T47D (cell line): Measurements from ENCODE around the gene GSDMA.
"Not testable (repeated sequence)": the region's sequence is repeated elsewhere in the genome, so short reads cannot be mapped to it uniquely, and the experiment has no call there.

Source experiments
- DNase-seq, 2 experiments: peaks; one replicate each; pipeline versions ENCODE4 v3.0.0 to v3.0.0-alpha.2; 2011 to 2012; ENCODE audit warnings: low read depth in 1 of 2, low spot score in 1 of 2
- JUND ChIP-seq: IDR thresholded peaks from 2 replicates; pipeline ENCODE4 v1.6.1; 2012; ENCODE audit warnings: low read depth
- in situ Hi-C: cut with HindIII; loops from 2 replicates; pipeline ENCODE4 v1.10.0; 2016; ENCODE audit warnings: low sequenced_read_pairs, low pct_unique_long_range_greater_than_20kb

The GSDMA gene

DNA sequence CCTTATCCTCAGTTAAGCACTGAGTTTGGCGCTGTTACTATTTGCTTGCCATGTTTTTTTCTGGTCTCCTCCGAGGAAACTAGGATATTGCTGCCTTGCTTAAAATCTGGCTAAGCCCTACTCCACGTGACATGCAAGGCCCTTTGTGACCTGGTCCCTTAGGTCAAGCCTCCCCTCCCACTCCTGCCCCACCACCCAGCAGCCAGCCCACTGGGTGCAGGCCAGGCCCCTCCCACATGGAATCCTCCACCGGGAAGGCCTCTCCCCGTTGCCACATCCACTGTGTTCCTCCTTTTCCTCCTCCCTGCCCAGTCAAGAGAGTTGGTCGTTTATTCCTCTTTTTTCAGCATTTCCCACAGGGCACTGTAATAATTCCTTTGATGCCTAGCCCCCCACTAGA is 34.0 kb downstream of the GSDMA start:
- DNase-seq, result no peak
- in situ Hi-C loops, result no loop called here

DNA sequence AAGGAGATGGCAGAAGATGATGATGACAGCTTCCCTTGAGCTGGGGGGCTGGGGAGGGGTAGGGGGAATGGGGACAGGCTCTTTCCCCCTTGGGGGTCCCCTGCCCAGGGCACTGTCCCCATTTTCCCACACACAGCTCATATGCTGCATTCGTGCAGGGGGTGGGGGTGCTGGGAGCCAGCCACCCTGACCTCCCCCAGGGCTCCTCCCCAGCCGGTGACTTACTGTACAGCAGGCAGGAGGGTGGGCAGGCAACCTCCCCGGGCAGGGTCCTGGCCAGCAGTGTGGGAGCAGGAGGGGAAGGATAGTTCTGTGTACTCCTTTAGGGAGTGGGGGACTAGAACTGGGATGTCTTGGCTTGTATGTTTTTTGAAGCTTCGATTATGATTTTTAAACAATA is 34.7 kb downstream of the GSDMA start:
- DNase-seq, result no peak
- in situ Hi-C loops, result no loop called here
- no peak for TF ChIP-seq JUND

More for the DNA sequence above, 34.0 kb downstream of the GSDMA start:
- TF ChIP-seq JUND, result no peak

- DNase-seq, result no peak
- in situ Hi-C loops, result no loop called here
Measured at GRCh38 chr17:39999067-39999466, 36.3 kb downstream of the GSDMA start.

DNA sequence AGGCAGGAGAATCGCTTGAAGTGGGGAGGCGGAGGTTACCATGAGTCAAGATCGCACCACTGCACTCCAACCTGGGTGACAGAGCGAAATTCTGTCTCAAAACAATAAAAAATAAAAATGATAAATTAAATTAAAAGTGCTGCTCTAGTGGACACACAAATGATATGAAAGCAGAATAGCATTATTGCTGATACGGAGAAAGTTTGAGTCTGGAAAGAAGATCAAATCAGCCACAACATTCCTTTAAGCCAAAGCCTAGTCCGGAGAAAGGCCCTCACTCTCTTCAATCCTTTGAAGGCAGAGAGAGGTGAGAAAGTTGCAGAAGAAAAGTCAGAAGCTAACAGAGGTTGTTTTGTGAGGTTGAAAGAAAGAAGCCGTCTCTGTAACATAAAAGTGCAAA is 37.4 kb downstream of the GSDMA start:
- TF ChIP-seq JUND, result no peak
- no peak for DNase-seq
- in situ Hi-C loops, result no loop called here

More at GRCh38 chr17:39999067-39999466, 36.3 kb downstream of the GSDMA start:
- no peak for TF ChIP-seq JUND

DNA sequence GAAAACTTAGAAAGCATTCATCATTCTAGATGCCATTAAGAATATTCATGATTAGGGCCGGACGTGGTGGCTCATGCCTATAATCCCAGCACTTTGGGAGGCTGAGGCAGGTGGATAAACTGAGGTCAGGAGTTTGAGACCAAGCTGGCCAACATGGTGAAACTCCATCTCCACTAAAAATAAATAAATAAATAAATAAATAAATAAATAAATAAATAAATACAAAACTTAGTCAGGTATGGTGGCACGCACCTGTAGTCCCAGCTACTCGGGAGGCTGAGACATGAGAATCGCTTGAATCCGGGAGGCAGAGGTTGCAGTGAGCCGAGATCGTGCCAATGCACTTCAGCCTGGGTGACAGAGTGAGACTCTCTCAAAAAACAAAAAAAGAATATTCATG is 38.5 kb downstream of the GSDMA start:
- in situ Hi-C loops, DNase-seq: not testable (repeated sequence)

- TF ChIP-seq JUND, result no peak
- in situ Hi-C loops, result no loop called here
- DNase-seq, result no peak
Measured at GRCh38 chr17:40004072-40004471, 41.3 kb downstream of the GSDMA start.

DNA sequence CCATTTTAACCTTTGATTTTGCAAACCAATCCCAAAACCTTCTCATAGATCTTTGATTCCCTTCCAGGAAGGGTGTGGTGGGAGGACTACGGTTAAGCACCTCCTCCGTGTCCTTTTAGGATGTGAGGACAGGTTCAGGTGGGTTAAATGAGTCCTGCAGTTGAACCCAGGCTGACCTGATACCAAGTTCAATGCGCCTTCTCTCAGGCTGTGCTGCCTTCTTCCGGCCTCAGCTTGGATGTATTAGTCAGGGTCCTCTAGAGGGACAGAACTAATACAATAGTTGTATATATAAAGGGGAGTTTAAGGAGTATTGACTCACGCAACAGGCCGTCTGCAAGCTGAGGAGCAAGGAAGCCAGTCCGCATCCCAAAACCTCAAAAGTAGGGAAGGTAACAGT is 41.9 kb downstream of the GSDMA start:
- no peak for DNase-seq
- TF ChIP-seq JUND, result no peak
- in situ Hi-C loops, result no loop called here

DNA sequence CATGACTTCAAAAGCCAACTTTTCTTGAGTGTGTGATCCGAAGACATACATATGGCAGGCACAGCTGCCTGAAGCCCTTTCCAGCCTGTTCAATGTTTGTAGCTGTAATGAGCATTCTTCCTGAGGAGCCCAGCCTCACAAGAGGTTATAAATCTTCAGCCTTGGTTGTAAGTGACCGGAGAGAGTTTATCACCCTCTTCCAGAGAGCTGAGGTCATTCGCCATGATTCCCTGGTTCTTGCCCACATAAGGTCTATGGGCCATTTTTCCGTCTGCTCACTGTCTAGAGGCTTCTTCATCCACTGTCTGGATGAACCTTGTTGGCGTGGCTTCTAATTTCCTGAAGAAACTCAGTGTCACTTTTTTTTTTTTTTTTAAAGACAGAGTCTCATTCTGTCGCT is 42.7 kb downstream of the GSDMA start:
- no peak for DNase-seq
- no peak for TF ChIP-seq JUND
- in situ Hi-C loops, result no loop called here

GRCh38 chr17:40010946-40011500 is 48.2 kb downstream of the GSDMA start:
- in situ Hi-C loops, DNase-seq: not testable (repeated sequence)

GRCh38 chr17:40012017-40012647 is 49.3 kb downstream of the GSDMA start:
- in situ Hi-C loops, DNase-seq: not testable (repeated sequence)

DNA sequence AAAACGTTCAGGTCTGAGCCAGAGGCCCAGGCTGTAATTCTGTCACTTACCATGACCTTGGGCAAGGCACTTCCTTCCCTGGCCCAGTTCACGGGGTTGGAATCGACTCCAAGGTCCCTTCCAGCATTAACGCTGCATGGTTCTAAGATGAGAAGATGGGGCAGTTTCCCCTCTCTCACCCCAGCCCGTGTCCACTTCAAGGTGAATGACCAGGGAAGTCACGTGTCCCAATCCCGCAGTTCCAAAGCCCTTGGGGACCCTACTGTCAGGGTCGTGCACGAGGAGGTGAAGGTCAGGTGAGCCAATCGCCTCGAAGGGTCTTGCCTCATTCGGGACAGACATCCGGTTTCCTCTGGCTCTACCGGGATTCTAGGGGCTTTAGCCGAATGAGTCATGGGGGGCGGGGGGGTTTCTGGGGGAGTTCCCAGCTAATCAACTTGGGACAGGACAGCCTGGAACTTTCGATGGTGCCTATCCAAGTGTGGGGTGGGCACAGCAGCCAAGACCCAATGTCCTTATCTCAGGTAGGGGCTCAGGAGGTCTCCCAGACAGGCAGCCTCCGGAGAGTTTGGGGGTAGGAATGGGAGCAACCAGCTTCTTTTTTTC is 51.7 kb downstream of the GSDMA start:
- in situ Hi-C loops, result no loop called here
- no peak for TF ChIP-seq JUND
- no peak for DNase-seq

DNA sequence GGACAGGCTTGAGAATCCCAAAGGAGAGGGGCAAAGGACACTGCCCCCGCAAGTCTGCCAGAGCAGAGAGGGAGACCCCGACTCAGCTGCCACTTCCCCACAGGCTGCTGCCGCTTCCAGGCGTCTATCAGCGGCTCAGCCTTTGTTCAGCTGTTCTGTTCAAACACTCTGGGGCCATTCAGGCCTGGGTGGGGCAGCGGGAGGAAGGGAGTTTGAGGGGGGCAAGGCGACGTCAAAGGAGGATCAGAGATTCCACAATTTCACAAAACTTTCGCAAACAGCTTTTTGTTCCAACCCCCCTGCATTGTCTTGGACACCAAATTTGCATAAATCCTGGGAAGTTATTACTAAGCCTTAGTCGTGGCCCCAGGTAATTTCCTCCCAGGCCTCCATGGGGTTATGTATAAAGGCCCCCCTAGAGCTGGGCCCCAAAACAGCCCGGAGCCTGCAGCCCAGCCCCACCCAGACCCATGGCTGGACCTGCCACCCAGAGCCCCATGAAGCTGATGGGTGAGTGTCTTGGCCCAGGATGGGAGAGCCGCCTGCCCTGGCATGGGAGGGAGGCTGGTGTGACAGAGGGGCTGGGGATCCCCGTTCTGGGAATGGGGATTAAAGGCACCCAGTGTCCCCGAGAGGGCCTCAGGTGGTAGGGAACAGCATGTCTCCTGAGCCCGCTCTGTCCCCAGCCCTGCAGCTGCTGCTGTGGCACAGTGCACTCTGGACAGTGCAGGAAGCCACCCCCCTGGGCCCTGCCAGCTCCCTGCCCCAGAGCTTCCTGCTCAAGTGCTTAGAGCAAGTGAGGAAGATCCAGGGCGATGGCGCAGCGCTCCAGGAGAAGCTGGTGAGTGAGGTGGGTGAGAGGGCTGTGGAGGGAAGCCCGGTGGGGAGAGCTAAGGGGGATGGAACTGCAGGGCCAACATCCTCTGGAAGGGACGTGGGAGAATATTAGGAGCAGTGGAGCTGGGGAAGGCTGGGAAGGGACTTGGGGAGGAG is 52.5 kb downstream of the GSDMA start, which contains the start of gene CSF3:
TSS of gene CSF3 (plus strand) at position 436 of the 993 bp plus-strand sequence. CDS start at position 471, 35 bp downstream.
- in situ Hi-C loops, result no loop called here
- DNase-seq, result no peak
- TF ChIP-seq JUND, result no peak
